ENCODE results near the gene CTU2. TPM values are rescaled to one million over a fixed set of nuclear protein-coding genes. Genes with fewer than 3 reads are reported as not detected.

The CTU2 gene
- polyA plus RNA-seq, 1 experiment = 16.9 TPM

Other genes with a start within 250 kb of the CTU2 start
- gene ZC3H18, start 136.1 kb upstream of the CTU2 start, polyA plus RNA-seq (2011; rRNA removed) = 7.9 and 11.2 TPM in 2 replicates
- gene IL17C, start 67.9 kb upstream of the CTU2 start, polyA plus RNA-seq (2011; rRNA removed) = not detected in 2 replicates
- gene CYBA, start 55.5 kb upstream of the CTU2 start, polyA plus RNA-seq (2011; rRNA removed) = 120 and 187 TPM in 2 replicates
- gene MVD, start 43.4 kb upstream of the CTU2 start, polyA plus RNA-seq (2011; rRNA removed) = 9.6 and 17.4 TPM in 2 replicates
- not detected in 2 replicates for gene SNAI3, start 20.0 kb upstream of the CTU2 start, polyA plus RNA-seq (2011; rRNA removed)
- 7.8 and 11.9 TPM in 2 replicates for gene RNF166, start 95 bp upstream of the CTU2 start, polyA plus RNA-seq (2011; rRNA removed)
- 58.1 and 139 TPM in 2 replicates for gene PIEZO1, start 78.7 kb downstream of the CTU2 start, polyA plus RNA-seq (2011; rRNA removed)
- gene CDT1, start 97.3 kb downstream of the CTU2 start, polyA plus RNA-seq (2011; rRNA removed) = 2.2 and 2.4 TPM in 2 replicates
- gene APRT, start 105.4 kb downstream of the CTU2 start, polyA plus RNA-seq (2011; rRNA removed) = 102 and 152 TPM in 2 replicates
- 6.3 and 9.7 TPM in 2 replicates for gene GALNS, start 150.4 kb downstream of the CTU2 start, polyA plus RNA-seq (2011; rRNA removed)
- 84.8 and 116 TPM in 2 replicates for gene TRAPPC2L, start 150.6 kb downstream of the CTU2 start, polyA plus RNA-seq (2011; rRNA removed)
- not detected in 2 replicates for gene PABPN1L, start 160.2 kb downstream of the CTU2 start, polyA plus RNA-seq (2011; rRNA removed)

All from BJ (cell line).